Measurements from ENCODE around the gene MYL12A. TPM values are rescaled to one million over a fixed set of nuclear protein-coding genes. Genes with fewer than 3 reads are reported as not detected.

MYL12A gene
- total and polyA plus RNA-seq, 2 of the 4 experiments (the other 2 are of a cell fraction): 549 to 580 TPM

GRCh38 chr18:3251963-3252277, 4.3 kb downstream of the MYL12A start:
- in situ Hi-C loops (cut with MboI; ENCODE audit: low sequenced_read_pairs): no loop called here
- Histone ChIP-seq H3K9me1 (ENCODE audit: insufficient read depth, low read length) (no peaks in the 10 kb centered on the region), H3K27me3 (ENCODE audit: control insufficient read depth, insufficient read depth, low read length) (no peaks in the 10 kb centered on the region), H3K4me2 (ENCODE audit: low read depth, low read length) (peak overlapping the region; percentile 66), H2BK15ac (ENCODE audit: low read depth, low read length) (0 out of 3 replicates have a peak overlapping the region, but pooled peaks have one; percentile 18), H2BK20ac (ENCODE audit: low read depth, low read length) (peak overlapping the region; percentile 5; the same call in 1 of the 2 replicates), H3K14ac (replicated peaks; ENCODE audit: low read depth, low read length) (peak overlapping the region; percentile 85; the same call in 1 of the 2 replicates), H3K9me3 (ENCODE audit: control insufficient read depth, insufficient read depth, low read length) (peaks cover 2% of the 10 kb centered on the region; the same call in 1 of the 2 replicates), H2BK120ac (ENCODE audit: low read depth, low read length) (peak overlapping the region; percentile 4; the same call in 1 of the 2 replicates), H2AFZ (replicated peaks; ENCODE audit: low read length, poor library complexity) (no peak overlapping the region), H3K56ac (ENCODE audit: extremely low read depth, insufficient read depth, low read length) (peak overlapping the region; percentile 10; the same call in 1 of the 2 replicates), H3K23ac (ENCODE audit: low read depth, low read length) (peak overlapping the region; percentile 89), H4K91ac (ENCODE audit: insufficient read depth, low read depth, low read length) (0 out of 2 replicates have a peak overlapping the region, but pooled peaks have one; percentile 25), H3K36me3 (ENCODE audit: control insufficient read depth, insufficient read depth, low read length) (peaks cover 24% of the 10 kb centered on the region), H3K4me3 (ENCODE audit: insufficient read depth, low read depth, low read length) (peak overlapping the region; percentile 14; the same call in 1 of the 2 replicates), H3K9ac (ENCODE audit: low read depth, low read length) (no peak overlapping the region; the same call in 1 of the 2 replicates), H4K20me1 (ENCODE audit: insufficient read depth, low read length) (peaks cover 35% of the 10 kb centered on the region), H3K18ac (ENCODE audit: low read depth, low read length) (peak overlapping the region; percentile 81; the same call in 1 of the 2 replicates), H3K79me1 (ENCODE audit: low read depth in 1 of 2, low read length in 2 of 2) (peaks cover 16 to 39% of the 10 kb centered on the region in 2 experiments), H3K4me1 (ENCODE audit: control insufficient read depth, insufficient read depth, low read length) (peaks cover 16% of the 10 kb centered on the region), H4K8ac (ENCODE audit: low read depth in 2 of 2, low read length in 2 of 2) (peak overlapping the region in 1 of 2 experiments; percentile 10; a peak in 1 of 4 replicates), H3K4ac (ENCODE audit: low read depth, low read length) (no peak overlapping the region; the same call in 1 of the 2 replicates), H2AK5ac (ENCODE audit: low read depth, low read length) (no peak overlapping the region), H2AK9ac (replicated peaks; ENCODE audit: low read depth, low read length, poor library complexity) (no peak overlapping the region), H4K5ac (ENCODE audit: low read depth, low read length) (peak overlapping the region; percentile 25; the same call in 1 of the 2 replicates), H3K27ac (ENCODE audit: insufficient read depth, low read length) (peak overlapping the region; percentile 17; the same call in 1 of the 2 replicates), H2BK5ac (ENCODE audit: low read depth, low read length, poor library complexity, severe bottlenecking) (peak overlapping the region; percentile 98)
- TF ChIP-seq FOS (IDR thresholded peaks at IDR 0.05; ENCODE audit: low read depth, low read length): no peak
- TF ChIP-seq NFE2L2 (IDR thresholded peaks at IDR 0.05; ENCODE audit: low read depth, low read length): no peak
- no peak for TF ChIP-seq CHD1 (IDR thresholded peaks at IDR 0.05; ENCODE audit: low read depth, low read length)
- no peak for TF ChIP-seq BHLHE40 (IDR thresholded peaks at IDR 0.05; ENCODE audit: low read depth, low read length)
- TF ChIP-seq RCOR1 (IDR thresholded peaks at IDR 0.05; ENCODE audit: insufficient replicate concordance, low read length): no peak
- TF ChIP-seq MAZ (IDR thresholded peaks at IDR 0.05; ENCODE audit: borderline replicate concordance, low read depth, low read length): no peak
- DNase-seq: peak; percentile 37
- intact Hi-C loops (cut with micrococcal nuclease): no loop called here
- ChIA-PET CTCF (interaction anchor here (1.2 kb wide), 1 partner anchor 414 kb away, joined by 5 read pairs; no protein-coding TSS in a partner anchor), POLR2A (ENCODE audit: unreplicated experiment) (interaction anchor here (0.6 to 1.3 kb wide), 2 partner anchors 9 to 197 kb away, joined by 3 to 12 read pairs; no protein-coding TSS in a partner anchor)
- no TSS peak for BruUV-seq (replicated peaks)
- no peak for ATAC-seq (ENCODE audit: low read depth)
- dilution Hi-C loops (cut with HindIII; ENCODE audit: low sequenced_read_pairs, unreplicated experiment): no loop called here
- 0% methylated on average over 1 of the region's 3 CpGs; no CpG with 5 or more reads in 1 of the 2 experiments for WGBS, 2 experiments (ENCODE audit: extremely low coverage in 2 of 2, insufficient read length in 1 of 2)

Data from IMR-90 (cell line).